ENCODE measurements around the gene MUL1. TPM values are rescaled to one million over a fixed set of nuclear protein-coding genes. Genes with fewer than 3 reads are reported as not detected.

Gene MUL1
- total and polyA plus RNA-seq, 3 donors from 2014 or later, result 22.4 to 32.0 (median 28.9) TPM

DNA sequence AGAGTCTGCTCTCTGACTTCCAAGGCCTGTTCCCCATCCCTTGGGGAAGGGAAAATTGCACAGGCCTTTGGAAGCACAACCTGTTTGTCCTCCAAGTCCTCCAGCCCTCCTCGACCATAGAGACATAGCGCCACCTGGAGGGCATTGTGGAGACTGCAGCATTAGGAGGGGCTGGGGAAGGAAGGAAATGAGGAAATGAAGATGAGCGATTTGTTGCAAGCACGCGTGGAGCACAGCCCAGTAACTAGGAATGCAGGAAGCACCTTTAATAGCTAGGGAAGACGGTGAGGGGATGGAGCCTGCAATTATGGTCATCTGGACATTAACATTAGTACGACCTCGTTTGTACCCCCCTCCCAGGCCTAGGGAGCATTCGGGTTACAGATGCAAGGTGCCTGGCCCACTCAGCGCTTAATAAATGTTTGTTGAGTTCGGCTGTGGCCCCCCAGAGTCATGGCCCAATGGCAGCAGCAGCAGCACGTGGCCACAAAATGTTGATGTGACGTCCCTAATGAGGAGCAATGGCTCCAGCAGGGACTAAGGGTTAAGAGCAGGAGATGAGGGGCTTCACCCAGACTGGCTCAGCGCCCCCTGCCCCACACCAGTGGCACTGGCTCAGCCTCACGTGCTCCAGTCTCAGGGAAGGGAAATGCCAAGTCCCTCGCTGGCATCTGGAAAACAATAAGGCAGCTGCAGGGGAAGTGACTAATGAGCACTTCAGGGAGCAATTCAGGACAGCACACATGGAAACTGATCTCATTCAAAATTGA lies 13.9 kb downstream of the MUL1 start:
- H3K36me3 ChIP-seq (ENCODE audit: low read depth, missing control alignments), result no peaks in the 10 kb centered on the region
- H3K4me3 ChIP-seq, result no peak overlapping the region
- TF ChIP-seq CTCF (IDR thresholded peaks at IDR 0.05) (peak; percentile 96 to 99 (median 98)), POLR2A (IDR thresholded peaks at IDR 0.05) (no peak)
- intact Hi-C loops (cut with DNase I; ENCODE audit: low total_unique reads), result loop anchor here (10.0 kb wide), 3 partner anchors 119 to 569 kb away; partner anchors contain the start of gene PLA2G2E
- H3K27me3 ChIP-seq, result no peaks in the 10 kb centered on the region
- no peaks in the 10 kb centered on the region for H3K9me3 ChIP-seq
- WGBS, 2 donors, result 10 to 11% methylated on average over 14 to 16 of the region's 16 CpGs
- no peak overlapping the region for H3K27ac ChIP-seq
- DNase-seq, result peak; percentile 91
- peaks cover 11% of the 10 kb centered on the region for H3K4me1 ChIP-seq

DNA sequence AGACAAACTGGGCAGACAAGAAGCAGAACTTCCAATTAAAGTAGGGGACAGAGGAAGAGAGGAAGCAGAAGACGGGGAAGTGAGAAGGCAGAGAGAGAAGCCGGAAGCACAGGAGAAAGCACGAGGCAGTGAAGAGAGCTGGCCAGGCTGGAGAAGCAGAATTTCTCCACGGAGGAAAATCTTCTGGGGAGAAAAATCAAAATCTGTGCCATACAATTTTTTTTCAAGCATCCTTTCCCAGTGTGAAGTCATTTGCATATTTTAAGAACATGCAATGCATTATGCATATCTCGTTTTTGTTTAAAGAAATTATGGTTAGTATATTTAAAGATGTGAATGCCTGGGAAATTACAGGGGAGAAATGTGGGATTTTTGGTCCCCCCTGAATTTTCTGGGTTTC lies 14.6 kb downstream of the MUL1 start:
- H3K27ac ChIP-seq, result no peak overlapping the region

GRCh38 chr1:20492751-20493150 lies 15.2 kb downstream of the MUL1 start:
- Histone ChIP-seq H3K36me3 (ENCODE audit: low read depth, missing control alignments) (no peaks in the 10 kb centered on the region), H3K4me1 (peaks cover 11% of the 10 kb centered on the region), H3K27ac (no peak overlapping the region), H3K27me3 (no peaks in the 10 kb centered on the region), H3K4me3 (no peak overlapping the region), H3K9me3 (no peaks in the 10 kb centered on the region)
- intact Hi-C loops (cut with DNase I; ENCODE audit: low total_unique reads), result loop anchor here (10.0 kb wide), 3 partner anchors 118 to 568 kb away; partner anchors contain the start of gene PLA2G2E
- no peak for TF ChIP-seq CTCF (IDR thresholded peaks at IDR 0.05)
- no peak for TF ChIP-seq POLR2A (IDR thresholded peaks at IDR 0.05)
- 74 to 88% methylated on average over 4 to 7 of the region's 7 CpGs for WGBS, 2 donors
- no peak for DNase-seq

More for the DNA sequence above, 14.6 kb downstream of the MUL1 start:
- Histone ChIP-seq H3K4me3 (no peak overlapping the region), H3K9me3 (no peaks in the 10 kb centered on the region), H3K4me1 (peaks cover 11% of the 10 kb centered on the region), H3K27me3 (no peaks in the 10 kb centered on the region), H3K36me3 (ENCODE audit: low read depth, missing control alignments) (no peaks in the 10 kb centered on the region)
- 31 to 43% methylated on average over 5 of the region's 5 CpGs for WGBS, 2 donors
- DNase-seq, result no peak
- no peak for TF ChIP-seq CTCF (IDR thresholded peaks at IDR 0.05)
- no peak for TF ChIP-seq POLR2A (IDR thresholded peaks at IDR 0.05)
- intact Hi-C loops (cut with DNase I; ENCODE audit: low total_unique reads), result loop anchor here (10.0 kb wide), 3 partner anchors 119 to 569 kb away; partner anchors contain the start of gene PLA2G2E

DNA sequence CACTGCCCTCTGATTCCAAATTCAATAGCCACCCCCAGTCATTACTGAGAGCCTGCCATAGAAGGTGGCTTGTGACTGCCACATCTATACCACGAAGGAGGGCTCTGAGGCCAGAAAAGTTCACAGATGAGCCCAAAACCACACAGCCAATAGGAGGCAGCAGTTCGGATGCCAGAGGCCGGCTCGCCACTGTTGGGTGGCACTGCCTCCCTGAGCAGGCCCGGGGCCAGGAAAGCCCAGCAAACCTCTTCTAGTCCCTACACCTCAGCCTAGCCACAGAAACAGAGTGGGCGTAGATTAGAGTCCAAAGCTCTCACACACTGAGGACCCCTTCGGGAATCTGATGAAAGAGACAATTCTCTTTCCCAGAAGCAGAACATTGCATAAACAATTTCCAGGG lies 16.1 kb downstream of the MUL1 start:
- intact Hi-C loops (cut with DNase I; ENCODE audit: low total_unique reads), result loop anchor here (10.0 kb wide), 3 partner anchors 117 to 567 kb away; partner anchors contain the start of gene PLA2G2E
- TF ChIP-seq CTCF (IDR thresholded peaks at IDR 0.05), result no peak
- no peak for TF ChIP-seq POLR2A (IDR thresholded peaks at IDR 0.05)
- no peaks in the 10 kb centered on the region for H3K36me3 ChIP-seq (ENCODE audit: low read depth, missing control alignments)
- no peaks in the 10 kb centered on the region for H3K27me3 ChIP-seq
- no peaks in the 10 kb centered on the region for H3K9me3 ChIP-seq
- no peak for DNase-seq
- 86 to 87% methylated on average over 6 to 7 of the region's 7 CpGs for WGBS, 2 donors
- H3K4me1 ChIP-seq, result peaks cover 11% of the 10 kb centered on the region
- H3K27ac ChIP-seq, result no peak overlapping the region
- H3K4me3 ChIP-seq, result no peak overlapping the region

Data from testis (tissue), 3 donors.